Jurkat, Clone E6-1 (cell line): ENCODE results near the gene VPS35L.
A peak's percentile ranks its signal among the peaks of the same experiment; 100 is the strongest.
"Not testable (repeated sequence)": the region's sequence is repeated elsewhere in the genome, so short reads cannot be mapped to it uniquely, and the experiment has no call there.

Source experiments
- DNase-seq: peaks from one replicate; pipeline ENCODE4 v3.0.0-alpha.2; 2011; ENCODE audit warnings: low read depth, low spot score
- H3K4me3 ChIP-seq: 2 replicates; pipeline ENCODE4 v1.5.1; 2011; ENCODE audit warnings: mild to moderate bottlenecking, low read length, control low read depth, moderate library complexity

The VPS35L gene

DNA sequence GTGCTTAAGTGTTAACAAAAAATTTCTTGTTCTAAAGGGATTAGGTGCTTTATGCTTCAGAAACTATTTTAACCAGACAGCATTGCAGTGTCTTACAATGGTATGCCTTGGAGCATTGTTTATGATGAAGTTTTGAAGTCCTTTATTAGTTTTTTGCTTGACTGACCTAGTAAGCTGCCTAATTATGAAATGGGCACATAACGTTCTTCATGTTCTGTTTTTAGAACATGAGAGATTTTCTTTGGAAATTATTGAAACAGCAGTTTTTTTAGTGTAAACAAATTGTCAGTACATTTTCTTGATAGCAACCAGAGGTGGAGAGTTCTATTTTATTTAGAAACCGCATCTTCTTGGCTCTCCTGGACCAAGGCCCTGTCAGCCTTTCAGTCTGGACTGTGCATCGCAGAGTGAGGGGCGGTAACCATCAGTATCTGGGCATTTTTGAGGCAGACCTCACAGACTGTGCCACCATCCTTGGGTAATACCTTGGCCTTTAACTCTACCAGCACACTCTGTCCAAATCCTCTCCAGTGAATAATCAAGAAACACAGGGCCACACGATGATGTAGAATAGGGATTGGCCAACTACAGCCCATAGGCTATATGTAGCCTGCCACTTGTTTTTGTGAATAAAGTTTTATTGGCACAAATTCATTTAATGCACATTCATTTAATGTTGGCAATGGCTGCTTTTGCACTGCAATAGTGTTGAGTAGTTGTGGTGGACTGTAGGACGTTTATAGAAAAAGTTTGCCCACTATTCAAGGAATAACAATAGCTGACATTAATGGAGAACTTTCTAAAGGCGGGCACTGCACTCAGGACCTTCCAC lies 81.1 kb downstream of the VPS35L start:
- no peak for DNase-seq
- no peak overlapping the region for H3K4me3 ChIP-seq

DNA sequence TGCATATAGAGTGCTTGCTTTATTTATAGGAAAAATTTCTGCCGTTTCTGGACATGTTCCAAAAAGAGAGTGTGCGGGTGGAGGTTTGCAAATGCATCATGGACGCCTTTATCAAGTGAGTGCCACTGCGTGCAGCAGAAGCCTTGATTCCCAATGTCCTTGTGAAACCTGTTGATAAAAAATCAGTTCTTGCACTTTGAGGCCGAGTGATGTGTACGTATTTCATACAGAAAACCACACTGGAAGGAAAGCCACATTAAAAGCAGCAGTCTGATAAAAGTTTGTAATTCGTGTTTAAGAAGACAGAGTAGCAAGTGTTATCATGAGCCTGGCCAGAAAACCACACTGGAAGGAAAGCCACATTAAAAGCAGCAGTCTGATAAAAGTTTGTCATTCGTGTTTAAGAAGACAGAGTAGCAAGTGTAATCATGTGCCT lies 84.5 kb downstream of the VPS35L start:
- no peak overlapping the region for H3K4me3 ChIP-seq
- DNase-seq, result peak; percentile 76

DNA sequence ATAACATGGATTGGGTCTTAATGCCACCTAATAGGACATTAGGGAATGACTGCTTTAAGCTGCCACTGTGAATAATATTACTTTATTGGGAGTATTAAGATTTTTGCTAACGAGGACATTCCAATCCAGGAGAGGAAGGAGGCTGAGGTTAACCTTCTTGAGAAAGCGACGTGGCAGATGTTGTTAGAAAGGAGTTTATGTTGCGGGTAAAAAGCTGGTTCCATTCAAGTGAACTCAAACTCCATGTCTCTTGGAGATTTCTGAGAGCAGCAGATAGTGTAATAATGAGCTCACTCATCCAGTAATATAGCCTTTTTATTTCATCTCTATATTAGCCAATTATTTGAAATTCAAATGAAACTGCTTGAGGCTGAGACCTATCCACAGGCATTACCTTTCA lies 87.0 kb downstream of the VPS35L start:
- DNase-seq, result no peak
- H3K4me3 ChIP-seq, result no peak overlapping the region

DNA sequence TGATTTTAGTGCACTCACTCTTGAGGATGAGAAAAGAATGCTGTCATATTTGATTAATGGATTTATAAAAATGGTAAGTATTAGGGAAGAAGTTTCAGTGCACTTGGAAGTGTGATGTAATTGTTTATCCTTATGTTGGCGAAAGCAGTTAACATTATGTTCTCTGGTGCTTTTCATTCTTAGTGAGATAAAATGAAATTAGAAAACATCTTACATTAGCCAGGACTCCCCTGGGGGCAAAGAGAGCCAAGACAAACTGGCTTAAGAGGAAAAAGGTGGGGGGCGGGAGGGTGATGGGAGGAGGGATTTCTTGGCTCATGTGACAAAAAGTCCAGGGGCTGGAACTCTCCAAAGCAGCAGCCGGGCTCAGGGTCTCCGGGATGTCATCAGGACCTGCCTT lies 89.4 kb downstream of the VPS35L start:
- H3K4me3 ChIP-seq, result no peak overlapping the region
- no peak for DNase-seq

DNA sequence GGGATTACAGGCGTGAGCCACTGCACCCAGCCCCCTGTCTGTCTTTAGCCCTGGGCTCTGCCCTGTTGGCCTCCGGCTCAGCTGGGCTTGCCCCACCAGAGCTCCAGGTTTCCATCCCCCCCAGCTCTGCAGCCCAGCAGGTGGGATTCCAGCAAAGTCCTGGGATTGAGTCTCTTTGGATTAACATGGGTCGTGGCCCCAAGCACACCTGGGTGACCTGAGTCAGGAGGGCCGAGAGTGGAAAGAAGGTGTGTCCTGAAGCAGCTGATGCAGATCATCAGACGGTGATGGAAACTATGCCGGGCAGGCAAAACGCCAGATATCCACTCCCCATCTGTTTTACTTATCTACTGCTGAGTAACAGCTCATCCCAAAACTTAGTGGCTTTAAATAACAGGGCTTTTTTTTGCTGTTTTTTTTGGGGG lies 90.1 kb downstream of the VPS35L start:
- no peak overlapping the region for H3K4me3 ChIP-seq
- no peak for DNase-seq

DNA sequence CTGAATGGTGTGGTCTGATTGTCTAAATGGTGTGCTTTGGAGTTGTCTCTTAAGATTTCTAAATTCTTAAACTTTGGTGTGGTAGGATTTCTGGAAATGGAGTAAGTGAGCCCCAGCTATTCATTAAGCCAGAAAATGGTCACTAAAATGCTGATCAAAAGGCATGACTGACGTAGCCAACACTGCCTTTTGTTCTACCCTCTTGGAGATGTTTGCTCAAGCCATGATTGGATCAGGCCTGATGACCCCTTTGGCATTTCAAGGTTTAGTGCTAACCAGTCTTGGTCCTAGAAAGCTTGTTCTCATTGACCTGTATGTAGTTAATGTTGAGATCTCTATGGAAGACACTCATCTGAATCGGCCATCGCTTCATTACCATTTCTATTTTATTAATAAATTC lies 94.5 kb downstream of the VPS35L start:
- no peak overlapping the region for H3K4me3 ChIP-seq
- DNase-seq, result no peak

DNA sequence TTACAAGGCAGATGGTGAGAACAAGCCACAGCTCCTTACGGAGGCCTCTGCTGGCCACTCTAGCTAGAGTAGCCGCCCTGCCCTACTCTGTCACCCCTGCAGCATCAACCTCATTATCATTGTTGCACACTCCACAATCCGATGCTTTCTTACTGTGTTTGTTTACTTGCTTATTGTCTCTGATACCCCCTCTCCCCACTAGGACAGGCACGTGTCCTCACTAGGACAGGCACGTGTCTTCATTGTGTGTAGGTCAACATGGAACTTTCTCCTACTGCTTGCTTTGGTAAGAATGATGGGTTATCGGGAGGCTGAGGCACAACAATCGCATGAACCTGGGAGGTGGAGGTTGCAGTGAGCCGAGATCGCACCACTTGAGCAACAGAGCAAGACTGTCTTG lies 98.6 kb downstream of the VPS35L start:
- H3K4me3 ChIP-seq, result no peak overlapping the region
- DNase-seq, result no peak

DNA sequence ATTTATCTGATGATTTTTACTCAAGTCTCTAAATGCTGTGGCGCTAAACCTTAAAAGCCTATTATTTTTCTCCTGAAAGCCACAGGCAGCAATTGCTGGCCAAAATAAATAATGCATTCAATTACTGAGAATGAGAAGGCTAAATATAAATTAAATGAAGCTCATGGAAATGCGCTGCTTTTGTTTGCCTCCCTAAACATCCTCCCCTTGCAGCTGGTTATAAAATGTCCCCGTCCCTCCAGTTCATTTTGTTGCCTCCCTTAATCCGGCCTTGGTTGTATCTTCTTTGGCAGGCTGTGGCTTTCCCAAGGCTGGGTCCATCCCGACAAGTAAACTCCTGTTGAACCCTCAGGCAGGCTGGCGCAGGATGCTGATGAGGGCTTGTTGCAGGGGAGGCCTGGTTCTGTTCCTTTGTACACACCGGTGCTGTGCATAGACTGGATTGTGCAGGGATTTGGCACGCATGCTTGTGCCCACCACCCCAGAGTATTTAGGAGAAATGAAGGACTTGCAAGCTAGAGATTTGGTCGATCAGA lies 99.8 kb downstream of the VPS35L start:
- H3K4me3 ChIP-seq, result no peak overlapping the region
- no peak for DNase-seq

DNA sequence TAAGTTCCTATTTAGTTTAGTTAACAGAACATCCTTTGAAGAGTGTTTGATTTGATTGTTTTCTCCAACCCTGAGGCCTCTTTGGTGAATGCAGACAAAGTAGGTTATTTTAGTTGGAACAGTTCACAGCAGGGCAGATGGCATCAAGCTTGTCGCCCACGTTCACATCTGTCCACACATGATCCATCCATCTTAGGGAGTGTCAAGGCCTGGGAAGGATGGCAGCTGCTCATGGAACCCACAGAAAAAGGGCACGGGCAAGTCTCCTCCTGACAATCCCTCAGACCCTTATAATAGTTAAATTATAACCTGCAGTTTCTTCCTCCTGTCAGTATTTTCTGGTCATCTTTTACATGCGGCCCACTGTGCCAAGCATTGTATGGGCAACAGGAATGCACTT lies 102.3 kb downstream of the VPS35L start:
- no peak overlapping the region for H3K4me3 ChIP-seq
- no peak for DNase-seq

DNA sequence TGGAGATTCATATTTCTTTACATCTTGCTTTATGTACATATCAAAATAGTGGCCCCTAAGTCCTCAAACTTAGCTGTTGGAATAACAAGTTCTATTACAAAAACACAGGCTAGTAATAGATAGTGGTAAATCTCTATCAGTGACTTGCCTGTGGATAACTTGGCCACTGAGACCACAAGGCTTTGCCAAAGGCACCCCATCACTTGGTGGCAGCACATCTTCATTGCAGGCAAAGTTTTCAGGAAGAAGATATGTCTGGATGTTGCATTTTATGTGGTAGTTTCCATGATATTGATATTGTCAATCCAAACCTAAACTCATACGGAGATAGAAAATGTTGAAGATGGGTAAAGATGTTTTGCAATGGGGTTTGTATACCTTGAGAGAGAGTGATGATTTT lies 104.1 kb downstream of the VPS35L start:
- H3K4me3 ChIP-seq, result no peak overlapping the region
- no peak for DNase-seq

DNA sequence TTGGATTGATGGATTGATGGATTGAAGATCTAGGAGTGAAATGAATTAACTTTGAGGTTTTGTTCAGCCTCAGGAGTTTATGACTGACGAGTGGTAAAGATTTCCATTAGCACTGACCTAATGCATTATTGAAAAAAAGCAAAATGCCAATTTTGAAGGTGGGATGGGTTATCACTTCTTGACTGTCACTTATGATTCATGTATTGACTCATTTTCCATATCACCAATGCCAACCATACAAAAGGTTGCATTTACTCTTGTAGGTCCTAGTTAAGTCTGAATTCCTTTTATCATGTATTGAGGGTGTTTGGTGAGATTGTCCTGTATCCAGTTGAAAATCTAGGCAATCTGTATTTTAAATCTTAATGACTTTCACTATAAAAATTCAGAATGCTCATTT lies 104.9 kb downstream of the VPS35L start:
- no peak overlapping the region for H3K4me3 ChIP-seq
- no peak for DNase-seq

DNA sequence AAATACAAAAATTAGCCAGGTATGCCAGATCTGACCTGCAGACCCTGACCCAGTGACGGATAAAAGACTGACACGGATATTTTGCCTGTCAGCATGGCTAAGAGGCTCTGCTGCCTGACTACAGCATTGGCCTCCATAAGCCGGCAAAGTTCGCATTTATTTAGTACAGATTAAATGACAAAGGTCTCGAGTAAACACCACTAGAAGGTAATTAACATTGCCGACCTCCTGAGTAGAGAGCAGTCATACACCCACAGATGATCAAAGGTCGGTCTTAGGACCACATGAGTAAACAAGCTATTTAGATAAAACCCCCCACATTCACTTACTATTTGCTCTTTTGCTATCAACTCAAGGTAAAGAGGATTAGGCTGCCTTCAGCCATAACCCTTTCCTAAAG lies 106.8 kb downstream of the VPS35L start:
- DNase-seq, result no peak
- no peak overlapping the region for H3K4me3 ChIP-seq

DNA sequence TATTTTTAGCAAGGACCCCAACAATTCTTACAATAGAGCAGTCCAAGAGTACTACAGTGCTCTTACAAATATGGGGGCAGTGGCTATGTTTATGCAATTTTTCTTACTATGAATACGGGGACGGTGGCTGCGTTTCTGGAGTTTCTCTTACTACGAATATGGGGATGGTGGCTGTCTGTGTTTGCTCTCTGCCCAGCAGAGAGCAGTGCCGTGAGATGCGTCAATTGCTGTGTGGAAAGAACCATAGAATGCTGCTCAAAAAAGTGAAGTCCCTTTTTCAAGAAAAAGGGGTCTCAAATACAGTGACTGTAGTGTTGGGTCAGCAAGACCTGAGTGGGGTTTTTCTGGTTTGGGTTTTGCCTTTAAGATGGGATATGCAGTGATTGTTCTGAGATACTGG lies 108.7 kb downstream of the VPS35L start:
- H3K4me3 ChIP-seq, result no peak overlapping the region
- DNase-seq, result no peak

DNA sequence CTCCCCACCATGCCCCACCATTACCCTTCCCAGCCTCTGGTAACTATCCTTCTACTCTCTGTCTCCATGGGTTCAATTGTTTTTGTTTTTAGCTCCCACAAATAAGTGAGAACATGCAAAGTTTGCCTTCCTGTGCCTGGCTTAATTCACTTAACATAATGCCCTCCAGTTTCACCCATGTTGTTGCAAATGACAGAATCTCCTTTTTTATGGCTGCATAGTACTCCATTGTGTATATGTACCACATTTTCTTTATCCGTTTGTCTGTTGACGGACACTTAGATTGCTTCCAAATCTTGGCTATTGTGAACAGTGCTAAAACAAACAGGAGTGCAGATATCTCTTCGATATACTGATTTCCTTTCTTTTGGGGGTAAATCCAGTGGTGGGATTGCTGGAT lies 109.8 kb downstream of the VPS35L start:
- DNase-seq, result not testable (repeated sequence)

DNA sequence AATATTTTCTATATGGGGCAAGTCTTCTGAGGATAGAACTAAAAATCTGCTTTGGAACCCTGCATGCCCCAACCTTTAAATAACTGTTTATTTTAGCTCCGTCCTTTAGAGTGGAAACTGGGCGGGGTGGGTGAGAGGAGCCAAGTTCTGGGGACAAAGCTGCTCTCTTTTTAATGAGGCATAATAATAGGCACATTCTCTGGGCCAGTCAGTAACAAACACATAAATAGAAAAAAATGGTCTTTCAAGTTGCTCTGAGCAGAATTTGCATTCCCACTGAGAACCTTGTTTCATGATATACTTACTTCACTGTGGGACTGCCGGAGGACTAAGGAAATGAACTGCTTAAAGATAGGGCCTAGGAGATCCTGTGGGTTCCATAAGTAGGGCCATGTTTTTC lies 111.0 kb downstream of the VPS35L start:
- H3K4me3 ChIP-seq, result no peak overlapping the region
- no peak for DNase-seq

More for the DNA sequence above, 109.8 kb downstream of the VPS35L start:
- not testable (repeated sequence) for H3K4me3 ChIP-seq

DNA sequence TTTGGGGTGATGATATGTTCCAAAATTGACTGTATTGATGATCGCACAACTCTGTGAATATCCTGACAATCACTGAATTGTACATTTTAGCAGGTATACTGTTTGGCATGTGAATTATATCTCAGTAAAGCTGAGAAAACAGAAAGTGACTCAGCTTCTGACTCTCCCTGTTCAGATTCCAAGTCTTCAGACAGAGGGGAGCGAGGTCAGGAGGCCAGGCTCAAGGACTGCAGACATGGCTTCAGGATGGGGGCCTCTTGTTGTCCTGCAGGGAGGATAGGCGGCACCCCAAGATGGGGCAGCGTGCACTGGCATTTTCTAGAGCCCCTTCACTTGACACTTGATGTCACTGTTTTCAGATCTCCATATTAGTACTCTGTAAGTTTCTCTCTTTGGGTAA lies 116.9 kb downstream of the VPS35L start:
- no peak for DNase-seq
- no peak overlapping the region for H3K4me3 ChIP-seq

DNA sequence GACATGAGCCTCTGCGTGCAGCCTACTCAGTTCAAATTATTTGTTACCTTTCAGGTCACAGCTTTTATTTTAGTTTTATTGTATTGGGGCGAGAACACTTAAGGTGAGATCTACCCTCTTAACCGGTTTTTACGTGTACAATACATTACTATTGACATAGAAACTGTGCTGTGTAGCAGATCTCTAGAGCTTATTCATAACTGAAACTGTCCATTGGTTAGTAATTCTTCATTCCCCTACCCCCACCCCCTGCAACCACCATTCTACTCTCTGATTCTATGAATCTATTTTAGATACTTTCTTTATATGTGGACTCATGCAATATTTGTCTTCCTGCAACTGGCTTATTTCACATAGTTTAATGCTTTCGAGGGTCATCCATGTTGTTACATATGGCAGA lies 119.0 kb downstream of the VPS35L start:
- DNase-seq, result no peak
- H3K4me3 ChIP-seq, result no peak overlapping the region

DNA sequence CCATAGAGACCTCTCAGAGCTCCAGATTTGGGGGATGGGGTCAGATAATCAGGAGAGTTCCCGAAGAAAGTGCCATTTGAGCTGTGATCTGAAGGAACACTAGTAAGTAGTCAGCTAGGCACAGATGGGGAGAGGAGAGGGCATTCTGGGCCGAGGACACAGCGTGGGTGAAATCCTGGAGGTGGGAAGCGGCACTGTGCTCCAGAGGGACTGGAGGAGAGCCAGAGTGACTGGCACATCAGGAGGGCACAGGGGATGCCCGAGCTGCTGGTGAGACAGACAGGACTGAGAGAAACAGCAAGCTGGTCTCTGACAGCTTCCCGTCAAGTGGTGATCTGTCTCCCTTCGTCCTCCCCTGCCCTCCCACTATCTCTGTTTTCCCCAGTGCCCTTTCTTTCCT lies 121.9 kb downstream of the VPS35L start:
- DNase-seq, result no peak
- no peak overlapping the region for H3K4me3 ChIP-seq

DNA sequence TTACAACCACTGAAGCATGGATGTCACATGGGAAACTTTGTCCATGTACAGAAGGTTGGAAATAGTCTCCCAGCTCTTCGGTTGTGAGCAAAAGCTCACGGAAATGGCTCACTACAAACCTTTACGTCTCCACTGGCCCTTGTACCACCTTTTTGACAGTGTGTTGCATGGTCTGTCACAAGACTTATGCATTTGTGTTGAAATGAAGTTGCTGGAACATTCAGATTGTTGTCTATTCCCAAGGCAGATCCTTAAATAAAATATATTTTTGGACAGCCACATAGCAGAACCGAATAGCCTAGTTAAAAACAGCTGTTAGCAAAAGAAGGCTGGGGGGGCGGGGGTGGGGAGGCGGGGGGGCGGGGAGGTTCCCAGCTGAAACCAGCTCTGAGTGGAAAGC lies 123.3 kb downstream of the VPS35L start:
- no peak overlapping the region for H3K4me3 ChIP-seq
- no peak for DNase-seq

DNA sequence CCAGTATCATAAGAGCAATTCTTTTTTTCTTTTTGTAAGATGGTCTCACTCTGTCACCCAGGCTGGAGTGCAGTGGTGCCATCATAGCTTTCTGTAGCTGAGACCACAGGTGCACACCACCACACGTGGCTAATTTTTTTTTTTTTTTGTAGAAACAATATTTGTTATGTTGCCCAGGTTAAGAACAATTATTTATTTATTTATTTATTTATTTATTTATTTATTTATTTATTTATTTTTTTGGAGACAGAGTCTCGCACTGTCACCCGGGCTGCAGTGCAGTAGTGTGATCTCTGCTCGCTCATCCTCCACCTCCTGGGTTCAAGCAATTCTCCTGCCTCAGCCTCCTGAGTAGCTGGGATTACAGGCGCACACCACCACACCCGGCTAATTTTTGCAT lies 123.8 kb downstream of the VPS35L start:
- not testable (repeated sequence) for H3K4me3 ChIP-seq, DNase-seq

DNA sequence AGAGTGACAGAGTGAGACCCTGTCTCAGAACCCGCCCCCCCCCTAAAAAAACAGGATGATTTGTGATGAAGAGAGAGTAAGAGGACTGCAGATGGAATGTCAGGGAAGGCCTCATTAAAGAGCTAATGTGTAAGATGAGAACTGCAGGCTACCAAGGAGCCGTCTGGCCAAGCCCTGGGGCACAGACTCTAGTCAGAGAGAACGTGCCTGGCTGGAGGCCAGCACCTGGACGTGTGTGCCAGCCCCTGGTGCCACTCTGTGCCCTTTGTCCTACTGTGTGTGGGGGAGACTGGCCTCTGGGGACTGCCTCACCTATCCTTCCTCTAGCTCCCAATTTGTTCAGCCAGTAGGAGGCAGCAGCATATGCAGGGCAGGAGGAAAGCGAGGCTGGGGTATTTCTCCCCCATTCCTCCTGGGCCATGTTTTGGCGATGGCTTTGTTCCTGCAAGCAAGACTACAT lies 125.4 kb downstream of the VPS35L start:
- no peak overlapping the region for H3K4me3 ChIP-seq
- DNase-seq, result no peak
